IMR-90 (cell line): Measurements from ENCODE around the gene CLSTN1. TPM values are rescaled to one million over a fixed set of nuclear protein-coding genes. Genes with fewer than 3 reads are reported as not detected.
A peak's percentile ranks its signal among the peaks of the same experiment; 100 is the strongest.

Experiments used
- ATAC-seq: fragments of 200-7000 bp; cut with Tn5 transposase; 2 replicates; pipeline ENCODE4 v1.9.1; 2020; ENCODE audit warnings: low read depth, mild to moderate bottlenecking, moderate library complexity
- BruUV-seq: library from RNA; stranded (reverse); fragments of 400-500 nt; replicated peaks from 2 replicates; lab custom pipeline; 2021; lab: Mats Ljungman, UMichigan
- CTCF ChIA-PET: fragments of 300-600 bp; formaldehyde crosslinking; extraction: SDS; loops from one replicate; lab custom pipeline; 2021; ENCODE audit warnings: antibody characterized with exemption; lab: Yijun Ruan, JAX
- POLR2A ChIA-PET: fragments of 300-600 bp; sonication (Branson Sonifier 250); formaldehyde crosslinking; loops from one replicate; lab custom pipeline; 2022; ENCODE audit warnings: antibody characterized with exemption; ENCODE audit not compliant: unreplicated experiment; lab: Charles Lee
- DNase-seq: peaks from one replicate; pipeline ENCODE4 v3.0.0; 2013
- H2AFZ ChIP-seq: replicated peaks from 2 replicates; pipeline ENCODE3; 2013; ENCODE audit warnings: low read length, mild to moderate bottlenecking; ENCODE audit not compliant: poor library complexity
- H2AK5ac ChIP-seq: 2 replicates; pipeline ENCODE4 v1.6.1; 2013; ENCODE audit warnings: low read depth, low read length, inconsistent platforms
- H2AK9ac ChIP-seq: replicated peaks from 2 replicates; pipeline ENCODE3; 2013; ENCODE audit warnings: mild to moderate bottlenecking, low read depth, low read length, moderate library complexity; ENCODE audit not compliant: poor library complexity
- H2BK120ac ChIP-seq: 2 replicates; pipeline ENCODE4 v1.6.1; 2013; ENCODE audit warnings: low read depth, low read length, inconsistent platforms
- H2BK15ac ChIP-seq: 3 replicates; pipeline ENCODE4 v1.6.1; 2013; ENCODE audit warnings: low read depth, low read length, inconsistent platforms
- H2BK20ac ChIP-seq: 2 replicates; pipeline ENCODE4 v1.6.1; 2013; ENCODE audit warnings: low read depth, mild to moderate bottlenecking, inconsistent platforms, low read length, moderate library complexity
- H2BK5ac ChIP-seq: 2 replicates; pipeline ENCODE4 v1.6.1; 2013; ENCODE audit warnings: mild to moderate bottlenecking, low read depth, low read length, inconsistent platforms; ENCODE audit not compliant: poor library complexity, severe bottlenecking
- H3K14ac ChIP-seq: replicated peaks from 2 replicates; pipeline ENCODE4 v1.6.1; 2013; ENCODE audit warnings: low read depth, low read length, inconsistent platforms
- H3K18ac ChIP-seq: 2 replicates; pipeline ENCODE4 v1.6.1; 2013; ENCODE audit warnings: low read depth, low read length, control low read depth
- H3K23ac ChIP-seq: 2 replicates; pipeline ENCODE4 v1.6.1; 2013; ENCODE audit warnings: low read depth, low read length, inconsistent platforms
- H3K27ac ChIP-seq: 2 replicates; pipeline ENCODE4 v1.5.1; 2013; ENCODE audit warnings: mild to moderate bottlenecking, control low read depth, low read length; ENCODE audit not compliant: insufficient read depth
- H3K27me3 ChIP-seq: 2 replicates; pipeline ENCODE4 v1.6.1; 2013; ENCODE audit warnings: low read length; ENCODE audit not compliant: control insufficient read depth, insufficient read depth
- H3K36me3 ChIP-seq: 2 replicates; pipeline ENCODE4 v1.6.1; 2013; ENCODE audit warnings: low read length, mixed read lengths; ENCODE audit not compliant: control insufficient read depth, insufficient read depth
- H3K4ac ChIP-seq: 2 replicates; pipeline ENCODE4 v1.6.1; 2013; ENCODE audit warnings: low read depth, low read length, inconsistent platforms
- H3K4me1 ChIP-seq: 2 replicates; pipeline ENCODE4 v1.6.1; 2013; ENCODE audit warnings: low read length, mixed read lengths; ENCODE audit not compliant: control insufficient read depth, insufficient read depth
- H3K4me2 ChIP-seq: 2 replicates; pipeline ENCODE4 v1.6.1; 2013; ENCODE audit warnings: low read depth, mild to moderate bottlenecking, control low read depth, low read length, moderate library complexity
- H3K4me3 ChIP-seq: 2 replicates; pipeline ENCODE4 v1.5.1; 2013; ENCODE audit warnings: low read depth, mild to moderate bottlenecking, control low read depth, low read length, moderate library complexity; ENCODE audit not compliant: insufficient read depth
- H3K56ac ChIP-seq: 2 replicates; pipeline ENCODE4 v1.6.1; 2013; ENCODE audit warnings: low read length, inconsistent platforms; ENCODE audit not compliant: insufficient read depth; ENCODE audit errors: extremely low read depth
- H3K79me1 ChIP-seq, 2 experiments: 2 replicates each; pipeline ENCODE4 v1.6.1; 2013; ENCODE audit warnings: low read length in 2 of 2, inconsistent platforms in 1 of 2, low read depth in 1 of 2
- H3K9ac ChIP-seq: 2 replicates; pipeline ENCODE4 v1.6.1; 2013; ENCODE audit warnings: low read depth, low read length, control low read depth
- H3K9me1 ChIP-seq: 2 replicates; pipeline ENCODE4 v1.6.1; 2013; ENCODE audit warnings: low read length, inconsistent platforms; ENCODE audit not compliant: insufficient read depth
- H3K9me3 ChIP-seq: 2 replicates; pipeline ENCODE4 v1.6.1; 2013; ENCODE audit warnings: low read length; ENCODE audit not compliant: control insufficient read depth, insufficient read depth
- H4K20me1 ChIP-seq: 2 replicates; pipeline ENCODE4 v1.6.1; 2013; ENCODE audit warnings: low read length, inconsistent platforms; ENCODE audit not compliant: insufficient read depth
- H4K5ac ChIP-seq: 2 replicates; pipeline ENCODE4 v1.6.1; 2013; ENCODE audit warnings: mild to moderate bottlenecking, low read depth, low read length, control low read depth
- H4K8ac ChIP-seq, 2 experiments: 2 replicates each; pipeline ENCODE4 v1.6.1; 2013; ENCODE audit warnings: low read depth in 2 of 2, low read length in 2 of 2, control low read depth in 1 of 2, inconsistent platforms in 1 of 2
- H4K91ac ChIP-seq: 2 replicates; pipeline ENCODE4 v1.6.1; 2013; ENCODE audit warnings: low read depth, low read length, inconsistent platforms; ENCODE audit not compliant: insufficient read depth
- BHLHE40 ChIP-seq: fragments of 150-350 bp; IDR thresholded peaks from 2 replicates; pipeline ENCODE4 v1.6.1; 2016; ENCODE audit warnings: mild to moderate bottlenecking, low read depth, low read length
- CEBPB ChIP-seq: IDR thresholded peaks from 2 replicates; pipeline ENCODE4 v1.6.1; 2012; ENCODE audit warnings: low read depth, low read length, improper control_type of control experiment
- CHD1 ChIP-seq: IDR thresholded peaks from 2 replicates; pipeline ENCODE4 v1.6.1; 2012; ENCODE audit warnings: low read depth, low read length, improper control_type of control experiment
- CTCF ChIP-seq: conservative IDR thresholded peaks from 2 replicates; pipeline ENCODE4 v1.5.1; 2012; ENCODE audit warnings: mild to moderate bottlenecking, low read depth, low read length, improper control_type of control experiment
- FOS ChIP-seq: fragments of 150-350 bp; IDR thresholded peaks from 2 replicates; pipeline ENCODE4 v1.6.1; 2016; ENCODE audit warnings: low read depth, low read length
- MAFK ChIP-seq: IDR thresholded peaks from 2 replicates; pipeline ENCODE4 v1.6.1; 2012; ENCODE audit warnings: low read depth, low read length, improper control_type of control experiment
- MAZ ChIP-seq: IDR thresholded peaks from 2 replicates; pipeline ENCODE4 v1.6.1; 2012; ENCODE audit warnings: low read depth, mild to moderate bottlenecking, low read length, improper control_type of control experiment, moderate library complexity, borderline replicate concordance
- MXI1 ChIP-seq: IDR thresholded peaks from 2 replicates; pipeline ENCODE4 v1.6.1; 2012; ENCODE audit warnings: low read depth, mild to moderate bottlenecking, low read length, moderate library complexity, borderline replicate concordance
- NFE2L2 ChIP-seq: fragments of 150-350 bp; IDR thresholded peaks from 2 replicates; pipeline ENCODE4 v1.6.1; 2016; ENCODE audit warnings: low read depth, mild to moderate bottlenecking, low read length
- POLR2A ChIP-seq: IDR thresholded peaks from 2 replicates; pipeline ENCODE4 v1.6.1; 2012; ENCODE audit warnings: mild to moderate bottlenecking, low read depth, low read length
- RAD21 ChIP-seq: IDR thresholded peaks from 2 replicates; pipeline ENCODE4 v1.6.1; 2012; ENCODE audit warnings: low read length, improper control_type of control experiment
- RCOR1 ChIP-seq: IDR thresholded peaks from 2 replicates; pipeline ENCODE4 v1.6.1; 2012; ENCODE audit warnings: mild to moderate bottlenecking, low read length, improper control_type of control experiment; ENCODE audit not compliant: insufficient replicate concordance
- RFX5 ChIP-seq: IDR thresholded peaks from 2 replicates; pipeline ENCODE4 v1.8.0; 2012; ENCODE audit warnings: low read depth, mild to moderate bottlenecking, low read length, moderate library complexity
- SMC3 ChIP-seq: fragments of 150-350 bp; IDR thresholded peaks from 2 replicates; pipeline ENCODE4 v1.6.1; 2016; ENCODE audit warnings: low read depth, mild to moderate bottlenecking, antibody characterized with exemption, low read length, moderate library complexity
- USF2 ChIP-seq: fragments of 150-350 bp; IDR thresholded peaks from 2 replicates; pipeline ENCODE4 v1.6.1; 2017; ENCODE audit warnings: mild to moderate bottlenecking, antibody characterized with exemption, low read length, low read depth
- WGBS, 2 experiments: methylation state at CpG; one replicate each; pipeline versions ENCODE4 v1.1.5 to v1.1.7; 2013; ENCODE audit warnings: missing lambda C conversion rate in 2 of 2; ENCODE audit not compliant: insufficient read length in 1 of 2; ENCODE audit errors: extremely low coverage in 2 of 2; 5-methylcytosine and 5-hydroxymethylcytosine counted together
- dilution Hi-C: fragments of 300-500 bp; cut with HindIII; formaldehyde crosslinking; loops from one replicate; pipeline ENCODE4 v1.14.3; 2018; ENCODE audit warnings: low sequenced_read_pairs; ENCODE audit not compliant: unreplicated experiment
- in situ Hi-C: fragments of 300-500 bp; cut with MboI; formaldehyde crosslinking; loops from 3 replicates; pipeline ENCODE4 v1.14.3; 2019; ENCODE audit warnings: low sequenced_read_pairs, inconsistent platforms, mixed read lengths
- intact Hi-C: fragments of 100-400 bp; cut with micrococcal nuclease; formaldehyde crosslinking; loops from 2 replicates; pipeline ENCODE4 v1.10.0; 2022
- polyA plus RNA-seq, 3 experiments: library from polyadenylated mRNA; depleted of rRNA; stranded (reverse); fragments of >200 nt; gene quantifications; 2 replicates each; pipeline ENCODE4 v1.2.3, GENCODE V29; 2012; ENCODE audit warnings: low replicate concordance in 1 of 3
- total RNA-seq: library from RNA; depleted of rRNA; stranded (reverse); fragments of >200 nt; gene quantifications from 2 replicates; pipeline ENCODE4 v1.2.3, GENCODE V29; 2012
- TF ChIP-seq, protein P1 (sequence below): fragments of 150-350 bp; IDR thresholded peaks from 2 replicates; pipeline ENCODE4 v1.6.1; 2016; ENCODE audit warnings: low read depth, mild to moderate bottlenecking, low read length, moderate library complexity, borderline replicate concordance

The CLSTN1 gene
- total and polyA plus RNA-seq, 2 of the 4 experiments (the other 2 are of a cell fraction), result 30.1 to 72.2 TPM

- H3K9me1 ChIP-seq, result no peaks in the 10 kb centered on the region
- H4K5ac ChIP-seq, result no peak overlapping the region
- no peak overlapping the region for H3K4me3 ChIP-seq
- no peak overlapping the region for H3K4ac ChIP-seq
- H3K79me1 ChIP-seq, result no peaks in the 10 kb centered on the region
- no peak overlapping the region for H4K91ac ChIP-seq
- DNase-seq (no peak), ATAC-seq (no peak)
- H2BK120ac ChIP-seq, result no peak overlapping the region
- POLR2A ChIA-PET, result no interaction called here
- no peak overlapping the region for H2BK5ac ChIP-seq
- no peak overlapping the region for H3K23ac ChIP-seq
- intact Hi-C loops, result no loop called here
- no peak overlapping the region for H3K18ac ChIP-seq
- H2AK9ac ChIP-seq, result no peak overlapping the region
- H3K4me1 ChIP-seq, result no peaks in the 10 kb centered on the region
- no peak overlapping the region for H4K8ac ChIP-seq
- H3K4me2 ChIP-seq, result no peak overlapping the region
- H3K14ac ChIP-seq, result no peak overlapping the region
- H2AK5ac ChIP-seq, result no peak overlapping the region
- no peaks in the 10 kb centered on the region for H4K20me1 ChIP-seq
- H2BK20ac ChIP-seq, result no peak overlapping the region
- no peak overlapping the region for H2BK15ac ChIP-seq
- H3K27me3 ChIP-seq, result no peaks in the 10 kb centered on the region
- dilution Hi-C loops, result no loop called here
- peaks cover 67% of the 10 kb centered on the region for H3K36me3 ChIP-seq
- in situ Hi-C loops, result loop anchor here (10.0 kb wide), 1 partner anchor 138 kb away; no protein-coding TSS in a partner anchor
- CTCF ChIA-PET, result no interaction called here
- no peak overlapping the region for H3K56ac ChIP-seq
- peaks cover 11% of the 10 kb centered on the region; the same call in 1 of the 2 replicates for H3K9me3 ChIP-seq
- no CpG with 5 or more reads among the region's 6 CpGs for WGBS, 2 experiments
- H2AFZ ChIP-seq, result peak overlapping the region; percentile 32
- TF ChIP-seq CEBPB (no peak), FOS (no peak), POLR2A (no peak), MXI1 (no peak), RFX5 (no peak), CTCF (no peak), MAZ (no peak), CHD1 (no peak), SMC3 (no peak), NFE2L2 (no peak), RAD21 (no peak), RCOR1 (no peak), MAFK (no peak), BHLHE40 (no peak), USF2 (no peak)
- TF ChIP-seq, protein P1, sequence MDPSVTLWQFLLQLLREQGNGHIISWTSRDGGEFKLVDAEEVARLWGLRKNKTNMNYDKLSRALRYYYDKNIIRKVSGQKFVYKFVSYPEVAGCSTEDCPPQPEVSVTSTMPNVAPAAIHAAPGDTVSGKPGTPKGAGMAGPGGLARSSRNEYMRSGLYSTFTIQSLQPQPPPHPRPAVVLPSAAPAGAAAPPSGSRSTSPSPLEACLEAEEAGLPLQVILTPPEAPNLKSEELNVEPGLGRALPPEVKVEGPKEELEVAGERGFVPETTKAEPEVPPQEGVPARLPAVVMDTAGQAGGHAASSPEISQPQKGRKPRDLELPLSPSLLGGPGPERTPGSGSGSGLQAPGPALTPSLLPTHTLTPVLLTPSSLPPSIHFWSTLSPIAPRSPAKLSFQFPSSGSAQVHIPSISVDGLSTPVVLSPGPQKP, result no peak
- H3K9ac ChIP-seq, result no peak overlapping the region
- no peak overlapping the region for H3K27ac ChIP-seq
- BruUV-seq, result no TSS peak
Observed at GRCh38 chr1:9726406-9726805, 97.4 kb downstream of the CLSTN1 start.
